SK-N-MC (cell line): ENCODE results near the gene ESR1.

Experiments
- DNase-seq: peaks from one replicate; pipeline ENCODE4 v3.0.0-alpha.2; 2011; ENCODE audit warnings: low read depth, low spot score
- H3K27ac ChIP-seq: fragments of 200-600 bp; sonication (generic); 2 replicates; pipeline ENCODE4 v1.5.1; 2016; ENCODE audit warnings: mixed run types
- H3K36me3 ChIP-seq: fragments of 200-600 bp; sonication (generic); 2 replicates; pipeline ENCODE4 v1.6.1; 2017; ENCODE audit warnings: antibody characterized with exemption, low read length, mixed read lengths; ENCODE audit not compliant: insufficient read depth
- H3K4me3 ChIP-seq: fragments of 200-600 bp; sonication (generic); 2 replicates; pipeline ENCODE4 v1.5.1; 2016
- H3K9ac ChIP-seq: fragments of 200-600 bp; sonication (generic); 2 replicates; pipeline ENCODE4 v1.8.0; 2017; ENCODE audit warnings: mixed run types, mixed read lengths; ENCODE audit not compliant: insufficient read length
- H3K9me3 ChIP-seq: fragments of 200-600 bp; sonication (generic); 2 replicates; pipeline ENCODE4 v1.6.1; 2017; ENCODE audit warnings: low read depth, mild to moderate bottlenecking, antibody characterized with exemption, low read length, moderate library complexity, mixed read lengths
- EZH2 ChIP-seq: fragments of 200-600 bp; sonication (generic); IDR thresholded peaks from one replicate; pipeline ENCODE4 v1.6.1; 2017; ENCODE audit warnings: antibody characterized with exemption
- FOXP2 ChIP-seq: optimal IDR thresholded peaks from 2 replicates; pipeline ENCODE3; 2011; ENCODE audit warnings: mild to moderate bottlenecking, moderate library complexity; ENCODE audit not compliant: insufficient read depth; ENCODE audit errors: extremely low read length, control extremely low read depth
- POLR2AphosphoS5 ChIP-seq: IDR thresholded peaks from 2 replicates; pipeline ENCODE4 v1.6.1; 2012; ENCODE audit warnings: mild to moderate bottlenecking, low read depth, low read length, borderline replicate concordance

The ESR1 gene

GRCh38 chr6:152110886-152111820 is 303.7 kb downstream of the ESR1 start:
- no peaks in the 10 kb centered on the region for H3K36me3 ChIP-seq
- H3K9me3 ChIP-seq = no peaks in the 10 kb centered on the region
- DNase-seq = no peak
- H3K27ac ChIP-seq = no peak overlapping the region
- H3K4me3 ChIP-seq = no peak overlapping the region
- TF ChIP-seq POLR2AphosphoS5 (no peak), EZH2 (no peak), FOXP2 (no peak)
- H3K9ac ChIP-seq = no peak overlapping the region

DNA sequence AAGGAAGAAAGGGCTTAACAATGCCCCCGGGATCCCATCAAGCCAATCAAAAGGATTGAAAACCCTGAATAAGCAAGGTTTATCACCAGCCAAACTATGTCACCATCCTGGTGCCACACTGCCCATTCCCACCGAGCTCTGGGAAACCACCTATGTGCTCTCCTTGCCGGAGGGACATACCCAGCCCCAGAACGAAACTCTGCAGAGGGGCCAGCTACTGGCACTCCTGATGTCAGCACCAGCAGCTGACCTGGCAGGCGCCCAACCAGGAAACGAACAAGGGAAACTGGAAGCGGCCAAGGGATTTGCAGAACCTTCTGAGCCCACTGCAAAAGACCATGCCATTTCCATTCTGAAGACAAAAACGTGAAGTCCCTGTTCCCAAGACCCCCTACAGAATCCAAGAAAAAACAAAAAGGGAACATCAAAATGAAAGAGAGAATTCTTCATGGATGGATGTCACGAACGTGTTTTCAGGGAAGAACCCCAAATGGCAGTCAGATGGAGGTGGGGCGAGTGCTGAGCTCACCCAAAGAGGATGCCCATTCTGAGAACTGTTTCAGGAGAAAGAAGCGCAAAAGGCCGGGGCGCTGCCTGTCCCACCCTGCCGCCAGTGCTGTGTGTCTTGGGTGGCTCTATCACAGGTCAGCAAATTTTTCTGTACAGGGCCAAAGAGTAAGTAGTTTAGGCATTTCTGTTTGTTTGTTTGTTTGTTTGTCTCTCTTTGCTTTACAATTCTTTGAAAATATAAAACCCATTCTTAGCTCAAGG is 305.2 kb downstream of the ESR1 start:
- Histone ChIP-seq H3K4me3 (no peak overlapping the region), H3K27ac (no peak overlapping the region), H3K9ac (no peak overlapping the region), H3K9me3 (no peaks in the 10 kb centered on the region), H3K36me3 (no peaks in the 10 kb centered on the region)
- no peak for TF ChIP-seq FOXP2
- no peak for TF ChIP-seq POLR2AphosphoS5
- TF ChIP-seq EZH2 = no peak
- DNase-seq = no peak

DNA sequence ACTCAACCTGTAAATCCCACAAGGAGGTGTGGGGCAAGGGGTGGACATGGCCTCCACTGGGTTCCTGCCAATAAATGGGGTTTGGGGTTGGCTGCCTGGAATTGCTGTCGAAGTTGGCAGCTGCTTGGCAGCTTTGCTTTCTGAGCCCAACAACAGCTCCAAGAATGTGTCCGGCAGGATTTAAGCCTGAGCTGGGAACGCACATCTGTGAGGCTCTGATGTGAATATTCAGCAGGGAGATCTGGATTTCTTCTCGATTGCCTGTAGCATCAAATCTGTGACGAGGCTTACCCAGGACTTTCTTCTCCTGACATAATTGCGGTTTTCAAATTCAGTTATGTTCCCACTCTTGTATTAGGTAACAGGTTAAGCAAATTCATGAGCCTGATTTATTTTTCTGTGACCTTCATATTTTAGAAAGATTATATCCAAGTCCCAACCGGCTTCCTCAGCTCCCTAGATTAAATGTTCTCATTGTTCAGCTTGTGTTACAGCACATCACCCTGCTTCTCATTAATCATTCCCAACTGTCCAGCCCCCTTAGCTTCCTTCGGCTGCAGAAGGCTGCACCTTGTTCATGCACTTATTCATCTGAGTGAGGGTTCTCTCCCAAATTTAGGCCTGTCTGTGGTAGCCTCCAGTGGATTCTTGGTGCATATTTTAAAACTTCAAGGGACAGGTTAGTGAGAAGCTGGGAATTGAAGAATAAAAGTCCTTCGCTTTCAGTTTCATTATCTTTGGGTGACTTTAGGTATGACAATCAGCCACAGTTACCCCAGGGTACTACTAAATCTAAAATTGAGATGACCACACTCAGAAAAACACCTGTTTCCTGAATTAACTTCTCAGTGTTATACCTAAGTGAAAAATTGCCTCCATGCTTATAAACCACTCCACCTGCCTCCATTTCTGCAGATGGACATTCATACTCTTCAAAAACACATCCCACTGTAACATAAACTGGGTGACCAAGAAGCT is 310.0 kb downstream of the ESR1 start:
- Histone ChIP-seq H3K36me3 (no peaks in the 10 kb centered on the region), H3K27ac (no peak overlapping the region), H3K4me3 (no peak overlapping the region), H3K9ac (no peak overlapping the region), H3K9me3 (no peaks in the 10 kb centered on the region)
- TF ChIP-seq POLR2AphosphoS5 (no peak), EZH2 (no peak), FOXP2 (no peak)
- no peak for DNase-seq

DNA sequence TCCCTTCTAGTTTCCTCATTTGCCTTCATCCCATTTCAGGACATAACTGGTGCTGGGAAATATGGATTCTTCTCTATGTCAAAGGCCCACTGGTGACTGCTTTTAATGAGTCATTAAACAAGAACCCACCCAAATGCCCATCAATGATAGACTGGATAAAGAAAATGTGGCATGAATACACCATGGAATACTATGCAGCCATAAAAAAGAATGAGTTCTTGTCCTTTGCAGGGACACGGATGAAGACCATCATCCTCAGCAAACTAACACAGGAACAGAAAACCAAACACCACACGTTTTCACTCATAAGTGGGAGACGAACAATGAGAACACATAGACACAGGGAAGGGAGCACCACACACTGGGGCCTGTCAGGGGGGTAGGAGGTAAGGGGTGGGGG is 310.7 kb downstream of the ESR1 start:
- DNase-seq = no peak
- H3K9ac ChIP-seq = no peak overlapping the region
- no peak overlapping the region for H3K27ac ChIP-seq
- H3K36me3 ChIP-seq = no peaks in the 10 kb centered on the region
- TF ChIP-seq FOXP2 = no peak
- TF ChIP-seq POLR2AphosphoS5 = no peak
- no peak for TF ChIP-seq EZH2
- no peaks in the 10 kb centered on the region for H3K9me3 ChIP-seq
- H3K4me3 ChIP-seq = no peak overlapping the region

DNA sequence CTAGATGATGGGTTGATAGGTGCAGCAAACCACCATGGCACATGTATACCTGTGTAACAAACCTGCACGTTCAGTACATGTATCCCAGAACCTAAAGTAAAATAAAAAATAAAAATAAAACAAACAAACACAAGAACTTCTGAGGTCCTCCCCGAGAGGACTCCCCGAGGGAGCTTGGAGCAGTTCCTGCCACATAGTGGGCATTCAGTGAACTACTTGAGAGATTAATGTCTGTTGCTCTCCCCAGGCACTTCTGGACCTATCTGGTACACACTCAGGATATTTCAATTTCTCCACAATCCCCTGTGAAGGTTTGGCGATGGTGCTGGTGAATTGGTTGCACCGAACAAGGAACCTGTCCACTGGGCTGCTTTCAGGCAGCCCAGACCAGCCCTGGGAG is 311.2 kb downstream of the ESR1 start:
- DNase-seq = no peak
- H3K27ac ChIP-seq = no peak overlapping the region
- TF ChIP-seq POLR2AphosphoS5 (no peak), FOXP2 (no peak), EZH2 (no peak)
- no peak overlapping the region for H3K9ac ChIP-seq
- H3K9me3 ChIP-seq = no peaks in the 10 kb centered on the region
- no peak overlapping the region for H3K4me3 ChIP-seq
- no peaks in the 10 kb centered on the region for H3K36me3 ChIP-seq

DNA sequence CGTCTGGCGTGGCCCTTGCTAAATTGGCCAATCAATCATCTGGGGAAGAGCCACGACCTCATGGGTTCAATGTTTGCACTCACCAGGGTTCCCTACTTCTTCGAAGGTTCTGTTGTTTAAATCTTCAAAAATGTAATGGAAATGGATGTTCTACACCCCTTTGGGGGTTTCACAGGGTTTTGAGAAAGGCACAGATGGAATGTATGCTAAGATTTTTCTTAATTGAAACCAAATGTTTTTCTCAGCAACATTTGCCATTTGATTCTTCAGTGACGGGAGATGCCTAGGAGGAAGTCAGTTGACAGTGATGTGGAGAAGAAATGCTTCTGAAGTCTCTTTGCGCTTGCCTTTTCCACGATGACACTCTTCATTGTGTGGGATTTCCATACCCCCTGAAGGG is 312.3 kb downstream of the ESR1 start:
- H3K9me3 ChIP-seq = no peaks in the 10 kb centered on the region
- H3K4me3 ChIP-seq = no peak overlapping the region

GRCh38 chr6:152121910-152122309 is 314.4 kb downstream of the ESR1 start:
- H3K4me3 ChIP-seq = no peak overlapping the region
- no peak for DNase-seq
- H3K9ac ChIP-seq = no peak overlapping the region
- H3K27ac ChIP-seq = no peak overlapping the region
- TF ChIP-seq FOXP2 = no peak
- no peak for TF ChIP-seq POLR2AphosphoS5
- no peak for TF ChIP-seq EZH2
- H3K36me3 ChIP-seq = no peaks in the 10 kb centered on the region
- H3K9me3 ChIP-seq = no peaks in the 10 kb centered on the region

More for the DNA sequence above, 312.3 kb downstream of the ESR1 start:
- DNase-seq = no peak
- Histone ChIP-seq H3K27ac (no peak overlapping the region), H3K9ac (no peak overlapping the region), H3K36me3 (no peaks in the 10 kb centered on the region)
- TF ChIP-seq FOXP2 (no peak), POLR2AphosphoS5 (no peak), EZH2 (no peak)
